ENCODE results near the gene SEC14L2. TPM values are rescaled to one million over a fixed set of nuclear protein-coding genes. Genes with fewer than 3 reads are reported as not detected.

The SEC14L2 gene
- total RNA-seq, 1 experiment from 2014 or later = 8.4 TPM

DNA sequence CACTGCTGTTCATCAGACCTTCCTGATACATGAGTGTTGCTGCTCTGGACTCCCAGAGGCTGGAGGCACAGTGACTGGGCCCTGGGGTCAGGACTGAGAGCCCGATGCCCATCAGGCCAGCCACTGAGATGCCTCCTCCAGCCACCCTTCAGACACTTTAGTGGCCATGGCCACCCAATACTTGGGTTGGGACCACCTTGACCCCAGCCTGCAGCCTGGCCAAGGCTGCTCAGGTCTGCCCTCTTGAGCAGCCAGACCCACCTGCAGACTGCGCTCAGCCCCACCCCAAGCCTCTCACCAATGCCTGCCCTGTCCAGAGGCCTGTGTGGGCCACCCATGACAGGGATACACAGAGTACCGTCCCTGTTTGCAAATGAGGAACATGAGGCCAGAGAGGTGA lies 13.8 kb upstream of the SEC14L2 start:
- H3K9me3 ChIP-seq (ENCODE audit: low read length) = no peaks in the 10 kb centered on the region
- no peak overlapping the region for H2AFZ ChIP-seq (ENCODE audit: low read length)
- no peak for DNase-seq
- no peak overlapping the region for H3K27ac ChIP-seq (ENCODE audit: low read length)
- H3K4me2 ChIP-seq (ENCODE audit: low read depth, low read length, poor library complexity, severe bottlenecking) = no peak overlapping the region
- H3K79me2 ChIP-seq (ENCODE audit: low read length) = no peaks in the 10 kb centered on the region
- H3K4me1 ChIP-seq (ENCODE audit: low read length) = peaks cover 18% of the 10 kb centered on the region
- H3K9ac ChIP-seq (ENCODE audit: low read length) = no peak overlapping the region
- no peaks in the 10 kb centered on the region for H3K36me3 ChIP-seq (ENCODE audit: insufficient read depth, low read length)
- no peaks in the 10 kb centered on the region for H3K9me2 ChIP-seq (replicated peaks; ENCODE audit: insufficient read depth, low read length)
- H3K27me3 ChIP-seq (ENCODE audit: low read length) = no peaks in the 10 kb centered on the region
- no peak overlapping the region for H3K4me3 ChIP-seq (ENCODE audit: low read length)
- H4K20me1 ChIP-seq (ENCODE audit: insufficient read depth, low read depth, low read length) = no peaks in the 10 kb centered on the region

- Histone ChIP-seq H3K9me2 (replicated peaks; ENCODE audit: insufficient read depth, low read length) (no peaks in the 10 kb centered on the region), H2AFZ (ENCODE audit: low read length) (no peak overlapping the region), H3K27me3 (ENCODE audit: low read length) (no peaks in the 10 kb centered on the region), H3K36me3 (ENCODE audit: insufficient read depth, low read length) (no peaks in the 10 kb centered on the region), H3K4me3 (ENCODE audit: low read length) (peak overlapping the region; percentile 67; the same call in 1 of the 2 replicates), H3K9me3 (ENCODE audit: low read length) (no peaks in the 10 kb centered on the region), H3K4me2 (ENCODE audit: low read depth, low read length, poor library complexity, severe bottlenecking) (peak overlapping the region; percentile 68), H3K27ac (ENCODE audit: low read length) (no peak overlapping the region), H3K79me2 (ENCODE audit: low read length) (no peaks in the 10 kb centered on the region), H4K20me1 (ENCODE audit: insufficient read depth, low read depth, low read length) (no peaks in the 10 kb centered on the region), H3K4me1 (ENCODE audit: low read length) (peaks cover 22% of the 10 kb centered on the region), H3K9ac (ENCODE audit: low read length) (peak overlapping the region; percentile 77)
- DNase-seq = no peak
These were observed 10.9 kb upstream of the SEC14L2 start for GRCh38 chr22:30385942-30386341.

GRCh38 chr22:30386608-30386959 lies 10.2 kb upstream of the SEC14L2 start:
- Histone ChIP-seq H3K9me2 (replicated peaks; ENCODE audit: insufficient read depth, low read length) (no peaks in the 10 kb centered on the region), H3K36me3 (ENCODE audit: insufficient read depth, low read length) (no peaks in the 10 kb centered on the region), H3K4me2 (ENCODE audit: low read depth, low read length, poor library complexity, severe bottlenecking) (peak overlapping the region; percentile 68), H3K9me3 (ENCODE audit: low read length) (no peaks in the 10 kb centered on the region), H4K20me1 (ENCODE audit: insufficient read depth, low read depth, low read length) (no peaks in the 10 kb centered on the region), H3K4me1 (ENCODE audit: low read length) (peaks cover 28% of the 10 kb centered on the region), H3K4me3 (ENCODE audit: low read length) (peak overlapping the region; percentile 67), H3K79me2 (ENCODE audit: low read length) (no peaks in the 10 kb centered on the region), H3K27me3 (ENCODE audit: low read length) (no peaks in the 10 kb centered on the region), H2AFZ (ENCODE audit: low read length) (no peak overlapping the region), H3K27ac (ENCODE audit: low read length) (no peak overlapping the region), H3K9ac (ENCODE audit: low read length) (peak overlapping the region; percentile 77)
- no peak for DNase-seq

GRCh38 chr22:30386960-30387827 lies 9.6 kb upstream of the SEC14L2 start, which contains the start of gene RNF215:
Gene RNF215, minus strand, starts transcription at chr22:30387411. Its CDS starts 98 bp downstream, at chr22:30387313.
- no peaks in the 10 kb centered on the region for H4K20me1 ChIP-seq (ENCODE audit: insufficient read depth, low read depth, low read length)
- peak within 1 kb of the TSS; percentile 68 for H3K4me2 ChIP-seq (ENCODE audit: low read depth, low read length, poor library complexity, severe bottlenecking)
- H3K9ac ChIP-seq (ENCODE audit: low read length) = peak within 1 kb of the TSS; percentile 77
- H3K27me3 ChIP-seq (ENCODE audit: low read length) = no peaks in the 10 kb centered on the region
- H2AFZ ChIP-seq (ENCODE audit: low read length) = peak within 1 kb of the TSS; percentile 33; the same call in 1 of the 2 replicates
- no peak within 1 kb of the TSS for H3K27ac ChIP-seq (ENCODE audit: low read length)
- H3K9me2 ChIP-seq (replicated peaks; ENCODE audit: insufficient read depth, low read length) = no peaks in the 10 kb centered on the region
- H3K79me2 ChIP-seq (ENCODE audit: low read length) = no peaks in the 10 kb centered on the region
- no peaks in the 10 kb centered on the region for H3K9me3 ChIP-seq (ENCODE audit: low read length)
- peak within 1 kb of the TSS; percentile 67 for H3K4me3 ChIP-seq (ENCODE audit: low read length)
- H3K36me3 ChIP-seq (ENCODE audit: insufficient read depth, low read length) = no peaks in the 10 kb centered on the region
- peaks cover 34% of the 10 kb centered on the region for H3K4me1 ChIP-seq (ENCODE audit: low read length)
- peak; percentile 94 for DNase-seq

GRCh38 chr22:30390974-30391691 lies 5.7 kb upstream of the SEC14L2 start:
- peak overlapping the region; percentile 65 for H3K4me2 ChIP-seq (ENCODE audit: low read depth, low read length, poor library complexity, severe bottlenecking)
- peak overlapping the region; percentile 52; the same call in 1 of the 2 replicates for H3K4me3 ChIP-seq (ENCODE audit: low read length)
- no peaks in the 10 kb centered on the region for H4K20me1 ChIP-seq (ENCODE audit: insufficient read depth, low read depth, low read length)
- peak; percentile 96 for DNase-seq
- peak overlapping the region; percentile 72 for H3K9ac ChIP-seq (ENCODE audit: low read length)
- peak overlapping the region; percentile 60; the same call in 1 of the 2 replicates for H2AFZ ChIP-seq (ENCODE audit: low read length)
- H3K27ac ChIP-seq (ENCODE audit: low read length) = peak overlapping the region; percentile 90
- no peaks in the 10 kb centered on the region for H3K27me3 ChIP-seq (ENCODE audit: low read length)
- no peaks in the 10 kb centered on the region for H3K79me2 ChIP-seq (ENCODE audit: low read length)
- no peaks in the 10 kb centered on the region for H3K9me3 ChIP-seq (ENCODE audit: low read length)
- H3K36me3 ChIP-seq (ENCODE audit: insufficient read depth, low read length) = no peaks in the 10 kb centered on the region
- no peaks in the 10 kb centered on the region for H3K9me2 ChIP-seq (replicated peaks; ENCODE audit: insufficient read depth, low read length)
- H3K4me1 ChIP-seq (ENCODE audit: low read length) = peaks cover 48% of the 10 kb centered on the region

GRCh38 chr22:30392661-30393321 lies 4.0 kb upstream of the SEC14L2 start:
- no peaks in the 10 kb centered on the region for H3K36me3 ChIP-seq (ENCODE audit: insufficient read depth, low read length)
- H3K27ac ChIP-seq (ENCODE audit: low read length) = peak overlapping the region; percentile 90
- peaks cover 8% of the 10 kb centered on the region for H3K79me2 ChIP-seq (ENCODE audit: low read length)
- peak overlapping the region; percentile 52 for H3K4me3 ChIP-seq (ENCODE audit: low read length)
- H3K27me3 ChIP-seq (ENCODE audit: low read length) = no peaks in the 10 kb centered on the region
- H2AFZ ChIP-seq (ENCODE audit: low read length) = peak overlapping the region; percentile 76; the same call in 1 of the 2 replicates
- peaks cover 44% of the 10 kb centered on the region for H3K4me1 ChIP-seq (ENCODE audit: low read length)
- H3K4me2 ChIP-seq (ENCODE audit: low read depth, low read length, poor library complexity, severe bottlenecking) = peak overlapping the region; percentile 65
- peak overlapping the region; percentile 72 for H3K9ac ChIP-seq (ENCODE audit: low read length)
- H3K9me3 ChIP-seq (ENCODE audit: low read length) = no peaks in the 10 kb centered on the region
- H3K9me2 ChIP-seq (replicated peaks; ENCODE audit: insufficient read depth, low read length) = no peaks in the 10 kb centered on the region
- peak; percentile 83 for DNase-seq
- no peaks in the 10 kb centered on the region for H4K20me1 ChIP-seq (ENCODE audit: insufficient read depth, low read depth, low read length)

- no peaks in the 10 kb centered on the region for H4K20me1 ChIP-seq (ENCODE audit: insufficient read depth, low read depth, low read length)
- peaks cover 49% of the 10 kb centered on the region for H3K4me1 ChIP-seq (ENCODE audit: low read length)
- H3K9me3 ChIP-seq (ENCODE audit: low read length) = no peaks in the 10 kb centered on the region
- no peak for DNase-seq
- no peaks in the 10 kb centered on the region for H3K27me3 ChIP-seq (ENCODE audit: low read length)
- peak overlapping the region; percentile 76; the same call in 1 of the 2 replicates for H2AFZ ChIP-seq (ENCODE audit: low read length)
- H3K79me2 ChIP-seq (ENCODE audit: low read length) = peaks cover 13% of the 10 kb centered on the region
- H3K36me3 ChIP-seq (ENCODE audit: insufficient read depth, low read length) = no peaks in the 10 kb centered on the region
- peak overlapping the region; percentile 72 for H3K9ac ChIP-seq (ENCODE audit: low read length)
- H3K4me3 ChIP-seq (ENCODE audit: low read length) = peak overlapping the region; percentile 52
- peak overlapping the region; percentile 65 for H3K4me2 ChIP-seq (ENCODE audit: low read depth, low read length, poor library complexity, severe bottlenecking)
- H3K27ac ChIP-seq (ENCODE audit: low read length) = peak overlapping the region; percentile 90
- H3K9me2 ChIP-seq (replicated peaks; ENCODE audit: insufficient read depth, low read length) = no peaks in the 10 kb centered on the region
These were observed 3.5 kb upstream of the SEC14L2 start for GRCh38 chr22:30393322-30393680.

Measured in Karpas-422 (cell line).